NCI-H2107 treated with DMSO at 0.1 percent for 48 hours (cell line): ENCODE measurements around the gene RAD51D.
"Not testable (repeated sequence)": the region's sequence is repeated elsewhere in the genome, so short reads cannot be mapped to it uniquely, and the experiment has no call there.

Experiments
- DNase-seq: peaks from one replicate; lab custom pipeline; 2025; ENCODE audit not compliant: unreplicated experiment; lab: John Stamatoyannopoulos, UW

Gene RAD51D

GRCh38 chr17:35119370-35120165 lies at the start of gene RAD51D:
Gene RAD51D, minus strand, starts transcription at chr17:35119860. Its CDS starts 247 bp downstream, at chr17:35119613.
- peak; percentile 50 for DNase-seq

GRCh38 chr17:35167666-35168065 lies 48.0 kb upstream of the RAD51D start:
- no peak for DNase-seq

- DNase-seq, result no peak
Observed at GRCh38 chr17:35167046-35167445, 47.4 kb upstream of the RAD51D start.

GRCh38 chr17:35166526-35166925 lies 46.9 kb upstream of the RAD51D start:
- no peak for DNase-seq

- DNase-seq, result no peak
Observed at GRCh38 chr17:35164716-35165115, 45.1 kb upstream of the RAD51D start.

- no peak for DNase-seq
Observed at GRCh38 chr17:35163886-35164285, 44.2 kb upstream of the RAD51D start.

- no peak for DNase-seq
Observed at GRCh38 chr17:35162755-35163154, 43.1 kb upstream of the RAD51D start.

GRCh38 chr17:35161281-35161761 lies 41.7 kb upstream of the RAD51D start:
- DNase-seq, result no peak

- no peak for DNase-seq
Observed at GRCh38 chr17:35160354-35161201, 40.9 kb upstream of the RAD51D start.

GRCh38 chr17:35159940-35160339 lies 40.3 kb upstream of the RAD51D start:
- DNase-seq, result no peak

GRCh38 chr17:35155246-35155645 lies 35.6 kb upstream of the RAD51D start:
- DNase-seq, result no peak

GRCh38 chr17:35154196-35155165 lies 34.8 kb upstream of the RAD51D start:
- DNase-seq, result no peak

- DNase-seq, result no peak
Observed at GRCh38 chr17:35152421-35153140, 32.9 kb upstream of the RAD51D start.

GRCh38 chr17:35151080-35151479 lies 31.4 kb upstream of the RAD51D start:
- not testable (repeated sequence) for DNase-seq

GRCh38 chr17:35149941-35150340 lies 30.3 kb upstream of the RAD51D start:
- no peak for DNase-seq

GRCh38 chr17:35148144-35148543 lies 28.5 kb upstream of the RAD51D start:
- no peak for DNase-seq

- DNase-seq, result no peak
Observed at GRCh38 chr17:35147375-35147905, 27.8 kb upstream of the RAD51D start, which contains the start of gene UNC45B. Gene UNC45B, plus strand, starts transcription at chr17:35147817. Its CDS starts 447 bp downstream, at chr17:35148264.

- no peak for DNase-seq
Observed at GRCh38 chr17:35146214-35146833, 26.7 kb upstream of the RAD51D start.

- DNase-seq, result no peak
Observed at GRCh38 chr17:35144840-35145239, 25.2 kb upstream of the RAD51D start.
